ENCODE measurements around the gene SLC4A1AP. TPM values are rescaled to one million over a fixed set of nuclear protein-coding genes. Genes with fewer than 3 reads are reported as not detected.
"Not testable (repeated sequence)": the region's sequence is repeated elsewhere in the genome, so short reads cannot be mapped to it uniquely, and the experiment has no call there.

Gene SLC4A1AP
- total and polyA plus RNA-seq, 8 donors, result 5.1 to 12.6 (median 8.2) TPM

DNA sequence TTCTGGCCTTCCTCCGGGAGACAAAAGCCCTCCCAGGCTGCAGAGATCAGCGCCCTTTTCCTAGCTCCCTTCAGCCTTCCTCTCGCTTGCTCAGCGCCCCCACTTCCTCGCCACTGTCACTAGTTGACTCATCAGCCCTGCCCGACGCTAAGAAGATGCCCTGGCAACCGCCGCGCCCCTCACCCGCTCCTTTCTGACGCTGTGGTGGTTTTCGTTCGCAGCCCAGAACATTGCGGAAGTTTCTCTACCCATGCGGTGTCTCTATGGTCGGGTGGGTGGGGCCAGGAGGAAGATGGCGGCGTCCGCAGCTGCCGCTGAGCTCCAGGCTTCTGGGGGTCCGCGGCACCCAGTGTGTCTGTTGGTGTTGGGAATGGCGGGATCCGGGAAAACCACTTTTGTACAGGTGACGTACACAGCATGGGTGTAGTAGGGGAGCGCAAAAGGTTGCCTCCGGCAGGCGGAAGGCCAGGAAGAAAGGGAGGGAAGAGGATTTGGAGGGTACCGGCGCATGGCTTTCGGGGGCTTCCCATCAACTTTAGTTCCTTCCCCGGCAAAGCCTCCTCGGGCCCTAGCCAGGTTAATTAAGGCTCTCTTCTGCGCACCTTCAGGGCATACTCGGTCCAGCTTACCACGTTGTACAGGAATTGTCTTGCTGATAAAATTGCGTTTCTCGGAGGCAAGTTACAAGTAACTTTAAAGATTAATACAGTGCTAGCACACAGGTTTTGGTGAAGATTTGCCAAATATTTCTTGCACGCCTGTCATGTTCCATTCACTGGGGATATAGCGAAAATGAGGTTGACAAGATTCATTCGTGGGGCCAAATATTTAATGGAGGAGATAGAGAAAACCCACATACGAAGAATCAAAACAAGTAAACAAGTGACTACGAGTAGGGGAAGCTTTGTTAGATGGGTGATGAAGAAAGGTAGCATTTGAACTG, 34.7 kb upstream of the SLC4A1AP start, which contains the start of the genes CCDC121 and GPN1:
CCDC121 (minus strand) TSS at position 246 of the 943 bp plus-strand sequence. CDS start 1,213 bp downstream, outside the sequence.
GPN1 (plus strand) TSS at position 284 of the 943 bp plus-strand sequence; CDS start at position 293, 9 bp downstream.
- Histone ChIP-seq H3K27ac (peak within 1 kb of the TSS; percentile 16 to 77 (median 48)), H3K36me3 (peaks cover 0 to 2% (median 0%) of the 10 kb centered on the region in 3 donors), H3K27me3 (no peaks in the 10 kb centered on the region), H3K4me1 (peaks cover 0 to 17% (median 4%) of the 10 kb centered on the region in 3 donors), H3K4me3 (peak within 1 kb of the TSS; percentile 63 to 85 (median 77)), H3K9me3 (no peaks in the 10 kb centered on the region)
- ATAC-seq (peak; percentile 96 to 99 (median 98)), DNase-seq (peak; percentile 70 to 87 (median 81)), FAIRE-seq (no peak)
- intact Hi-C loops (cut with DNase I), result no loop called here
- WGBS, 2 donors, result 0% methylated on average over 43 to 44 of the region's 44 CpGs
- TF ChIP-seq CTCF (IDR thresholded peaks at IDR 0.05), result no peak

- H3K9me3 ChIP-seq; H3K27me3 ChIP-seq; H3K4me3 ChIP-seq; H3K36me3 ChIP-seq; intact Hi-C loops (cut with DNase I); DNase-seq; H3K27ac ChIP-seq; ATAC-seq; FAIRE-seq: not testable (repeated sequence)
- H3K4me1 ChIP-seq, result peaks cover 0 to 17% (median 4%) of the 10 kb centered on the region in 3 donors
- WGBS, 2 donors, result 96% methylated on average over 2 of the region's 2 CpGs
Observed at GRCh38 chr2:27630257-27630656, 33.4 kb upstream of the SLC4A1AP start.

DNA sequence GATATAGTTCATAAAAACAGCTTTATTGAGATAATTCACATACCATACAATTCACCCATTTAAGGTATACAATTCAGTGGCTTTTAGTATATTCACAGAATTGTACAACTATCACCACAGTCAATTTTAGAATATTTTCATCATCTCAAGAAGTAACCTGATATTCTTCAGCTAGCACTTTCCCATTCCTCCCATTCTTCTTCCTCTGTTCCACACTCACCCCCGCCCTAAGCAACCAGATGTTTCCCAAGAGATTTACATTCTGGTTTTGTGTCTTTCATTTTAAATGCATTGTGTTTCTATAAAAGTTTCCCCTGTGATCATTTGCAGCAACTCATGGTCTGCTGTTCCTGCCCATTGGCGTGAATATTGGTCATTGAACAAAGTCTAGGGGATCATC, 29.4 kb upstream of the SLC4A1AP start:
- Histone ChIP-seq H3K27ac (no peak overlapping the region), H3K4me1 (peaks cover 0 to 9% (median 0%) of the 10 kb centered on the region in 3 donors), H3K9me3 (no peaks in the 10 kb centered on the region), H3K27me3 (no peaks in the 10 kb centered on the region), H3K4me3 (no peak overlapping the region), H3K36me3 (peaks cover 0 to 39% (median 7%) of the 10 kb centered on the region in 3 donors)
- ATAC-seq (no peak), DNase-seq (no peak), FAIRE-seq (no peak)
- WGBS, 2 donors, result 94 to 95% methylated on average over 2 of the region's 2 CpGs
- intact Hi-C loops (cut with DNase I), result no loop called here
- no peak for TF ChIP-seq CTCF (IDR thresholded peaks at IDR 0.05)

- H3K9me3 ChIP-seq, result no peaks in the 10 kb centered on the region
- WGBS, 2 donors, result 91 to 93% methylated on average over 5 of the region's 5 CpGs
- no peaks in the 10 kb centered on the region for H3K4me1 ChIP-seq
- TF ChIP-seq CTCF (IDR thresholded peaks at IDR 0.05), result no peak
- no peak overlapping the region for H3K4me3 ChIP-seq
- DNase-seq, result no peak
- intact Hi-C loops (cut with DNase I), result no loop called here
- H3K27ac ChIP-seq, result no peak overlapping the region
- H3K36me3 ChIP-seq, result peaks cover 5 to 56% (median 24%) of the 10 kb centered on the region in 3 donors
- H3K27me3 ChIP-seq, result no peaks in the 10 kb centered on the region
- FAIRE-seq, result no peak
- ATAC-seq, result no peak
Observed at GRCh38 chr2:27636766-27637165, 26.9 kb upstream of the SLC4A1AP start.

GRCh38 chr2:27638037-27638637, 25.6 kb upstream of the SLC4A1AP start:
- H3K4me3 ChIP-seq, result no peak overlapping the region
- no peak for TF ChIP-seq CTCF (IDR thresholded peaks at IDR 0.05)
- H3K27me3 ChIP-seq, result no peaks in the 10 kb centered on the region
- intact Hi-C loops (cut with DNase I), result no loop called here
- no peak overlapping the region for H3K27ac ChIP-seq
- WGBS, 2 donors, result 87 to 89% methylated on average over 3 of the region's 3 CpGs
- ATAC-seq (no peak), FAIRE-seq (no peak), DNase-seq (no peak)
- H3K4me1 ChIP-seq, result no peaks in the 10 kb centered on the region
- H3K36me3 ChIP-seq, result peaks cover 10 to 60% (median 22%) of the 10 kb centered on the region in 3 donors
- no peaks in the 10 kb centered on the region for H3K9me3 ChIP-seq
